GM23248 (cell line): ENCODE results near the gene ADCYAP1R1.

Experiments
- EZH2 ChIP-seq: fragments of 200-600 bp; sonication (generic); IDR thresholded peaks from 2 replicates; pipeline ENCODE4 v1.6.1; 2018; ENCODE audit warnings: antibody characterized with exemption, mild to moderate bottlenecking; ENCODE audit not compliant: insufficient read depth, poor library complexity, severe bottlenecking
- EZH2phosphoT487 ChIP-seq: fragments of 200-600 bp; sonication (generic); IDR thresholded peaks from 2 replicates; pipeline ENCODE4 v1.6.1; 2018; ENCODE audit warnings: antibody characterized with exemption, moderate library complexity, mild to moderate bottlenecking, low read depth; ENCODE audit not compliant: insufficient read depth

- TF ChIP-seq EZH2phosphoT487 (no peak), EZH2 (no peak)
Measured at GRCh38 chr7:31077484-31078362, 25.6 kb downstream of the ADCYAP1R1 start.
